Keratinocyte (primary cell): ENCODE data around the gene KCNK7. TPM values are rescaled to one million over a fixed set of nuclear protein-coding genes. Genes with fewer than 3 reads are reported as not detected.

Experiments used
- DNase-seq: peaks from one replicate; pipeline ENCODE4 v3.0.0-alpha.2; 2011; ENCODE audit warnings: low read depth, missing footprints, low spot score
- FAIRE-seq: peaks from 2 replicates; lab custom pipeline; 2011; peaks lifted over from hg19 to GRCh38; lab: Jason Lieb, UNC
- H2AFZ ChIP-seq: 2 replicates; pipeline ENCODE4 v1.6.0; 2012; ENCODE audit warnings: low read length, control low read depth, inconsistent platforms; ENCODE audit not compliant: control insufficient read depth
- H3K27ac ChIP-seq: 2 replicates; pipeline ENCODE4 v1.5.1; 2011; ENCODE audit warnings: low read length; ENCODE audit not compliant: control insufficient read depth, insufficient read depth
- H3K27me3 ChIP-seq: 3 replicates; pipeline ENCODE4 v1.6.0; 2011; ENCODE audit warnings: low read length; ENCODE audit not compliant: control insufficient read depth, insufficient read depth; ENCODE audit errors: extremely low read depth
- H3K36me3 ChIP-seq, 2 experiments: 2 replicates in 1 of 2; 3 replicates in 1 of 2; pipeline ENCODE4 v1.5.1; 2011; ENCODE audit warnings: low read length in 2 of 2, mild to moderate bottlenecking in 1 of 2; ENCODE audit not compliant: control insufficient read depth in 2 of 2, insufficient read depth in 2 of 2; ENCODE audit errors: extremely low read depth in 1 of 2
- H3K4me1 ChIP-seq: 3 replicates; pipeline ENCODE4 v1.5.1; 2011; ENCODE audit warnings: low read length; ENCODE audit not compliant: control insufficient read depth, insufficient read depth; ENCODE audit errors: extremely low read depth
- H3K4me2 ChIP-seq: 3 replicates; pipeline ENCODE4 v1.6.0; 2011; ENCODE audit warnings: low read depth, low read length; ENCODE audit not compliant: control insufficient read depth, insufficient read depth; ENCODE audit errors: extremely low read depth
- H3K4me3 ChIP-seq, 3 experiments: fragments of 200-600 bp in 1 of 3; sonication (generic) in 1 of 3; 2 replicates in 2 of 3; 3 replicates in 1 of 3; pipeline ENCODE4 v1.5.1; 2011 to 2016; ENCODE audit warnings: low read length in 3 of 3, mild to moderate bottlenecking in 3 of 3, control low read depth in 2 of 3, inconsistent platforms in 1 of 3, low read depth in 1 of 3, mixed read lengths in 1 of 3, mixed run types in 1 of 3, moderate library complexity in 1 of 3; ENCODE audit not compliant: control insufficient read depth in 2 of 3, insufficient read depth in 2 of 3; ENCODE audit errors: extremely low read depth in 1 of 3
- H3K79me2 ChIP-seq: 2 replicates; pipeline ENCODE4 v1.6.0; 2012; ENCODE audit warnings: low read length; ENCODE audit not compliant: control insufficient read depth, insufficient read depth
- H3K9ac ChIP-seq: 3 replicates; pipeline ENCODE4 v1.6.0; 2011; ENCODE audit warnings: low read length; ENCODE audit not compliant: control insufficient read depth, insufficient read depth; ENCODE audit errors: extremely low read depth
- H3K9me1 ChIP-seq: 3 replicates; pipeline ENCODE4 v1.6.0; 2011; ENCODE audit warnings: low read length; ENCODE audit not compliant: control insufficient read depth, insufficient read depth; ENCODE audit errors: extremely low read depth
- H3K9me3 ChIP-seq: 2 replicates; pipeline ENCODE4 v1.5.1; 2012; ENCODE audit warnings: low read depth, low read length; ENCODE audit not compliant: control insufficient read depth
- H4K20me1 ChIP-seq: 3 replicates; pipeline ENCODE4 v1.6.0; 2011; ENCODE audit warnings: low read length; ENCODE audit not compliant: control insufficient read depth, insufficient read depth; ENCODE audit errors: extremely low read depth
- EZH2 ChIP-seq: IDR thresholded peaks from one replicate; pipeline ENCODE4 v1.6.1; 2012; ENCODE audit warnings: inconsistent platforms, mild to moderate bottlenecking, low read length, moderate library complexity
- dilution Hi-C: fragments of 300-500 bp; cut with MboI; formaldehyde crosslinking; loops from one replicate; pipeline ENCODE4 v1.7.0; 2020; ENCODE audit warnings: low sequenced_read_pairs; ENCODE audit not compliant: extremely low pct_ligation_motif_present
- polyA plus RNA-seq, 5 experiments: library from polyadenylated mRNA; depleted of rRNA in 3 of 5; stranded (reverse) in 3 of 5; stranded (forward) in 1 of 5; unstranded in 1 of 5; fragments of >200 nt; gene quantifications; 1 replicate in 1 of 5; 2 replicates in 3 of 5; 3 replicates in 1 of 5; pipeline versions ENCODE4 v1.2.1 to v1.2.3, GENCODE V29; 2011 to 2012; ENCODE audit warnings: missing spikeins in 2 of 5, low read depth in 1 of 5, low replicate concordance in 1 of 5
- TF ChIP-seq, protein P1 (sequence below), 3 experiments: IDR thresholded peaks in 1 of 3; conservative IDR thresholded peaks in 1 of 3; optimal IDR thresholded peaks in 1 of 3; 2 replicates in 2 of 3; 3 replicates in 1 of 3; pipeline versions ENCODE3 to v1.5.1; 2011; ENCODE audit warnings: low read length in 3 of 3, mild to moderate bottlenecking in 3 of 3, moderate library complexity in 2 of 3, control low read depth in 1 of 3, inconsistent platforms in 1 of 3; ENCODE audit not compliant: insufficient read depth in 2 of 3; ENCODE audit errors: extremely low read depth in 1 of 3

The KCNK7 gene
- polyA plus RNA-seq, 1 donor (not counting 4 experiments of a cell fraction or from before 2014, with no cell fraction given): 0.46 TPM

GRCh38 chr11:65633390-65634108, 37.9 kb upstream of the KCNK7 start:
- H3K27me3 ChIP-seq: no peaks in the 10 kb centered on the region
- H3K79me2 ChIP-seq: no peaks in the 10 kb centered on the region
- no peaks in the 10 kb centered on the region for H3K9me1 ChIP-seq
- TF ChIP-seq, protein P1, sequence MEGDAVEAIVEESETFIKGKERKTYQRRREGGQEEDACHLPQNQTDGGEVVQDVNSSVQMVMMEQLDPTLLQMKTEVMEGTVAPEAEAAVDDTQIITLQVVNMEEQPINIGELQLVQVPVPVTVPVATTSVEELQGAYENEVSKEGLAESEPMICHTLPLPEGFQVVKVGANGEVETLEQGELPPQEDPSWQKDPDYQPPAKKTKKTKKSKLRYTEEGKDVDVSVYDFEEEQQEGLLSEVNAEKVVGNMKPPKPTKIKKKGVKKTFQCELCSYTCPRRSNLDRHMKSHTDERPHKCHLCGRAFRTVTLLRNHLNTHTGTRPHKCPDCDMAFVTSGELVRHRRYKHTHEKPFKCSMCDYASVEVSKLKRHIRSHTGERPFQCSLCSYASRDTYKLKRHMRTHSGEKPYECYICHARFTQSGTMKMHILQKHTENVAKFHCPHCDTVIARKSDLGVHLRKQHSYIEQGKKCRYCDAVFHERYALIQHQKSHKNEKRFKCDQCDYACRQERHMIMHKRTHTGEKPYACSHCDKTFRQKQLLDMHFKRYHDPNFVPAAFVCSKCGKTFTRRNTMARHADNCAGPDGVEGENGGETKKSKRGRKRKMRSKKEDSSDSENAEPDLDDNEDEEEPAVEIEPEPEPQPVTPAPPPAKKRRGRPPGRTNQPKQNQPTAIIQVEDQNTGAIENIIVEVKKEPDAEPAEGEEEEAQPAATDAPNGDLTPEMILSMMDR (optimal IDR thresholded peaks at IDR 0.05 in 1 of 3, IDR thresholded peaks at IDR 0.05 in 1 of 3, conservative IDR thresholded peaks at IDR 0.05 in 1 of 3; ENCODE audit: extremely low read depth in 1 of 3, insufficient read depth in 2 of 3, low read length in 3 of 3): no peak
- no peak for TF ChIP-seq EZH2
- H3K36me3 ChIP-seq: peaks cover 49 to 55% of the 10 kb centered on the region in 2 experiments
- H3K4me1 ChIP-seq: peaks cover 5% of the 10 kb centered on the region
- DNase-seq: no peak
- H3K27ac ChIP-seq: no peak overlapping the region
- H2AFZ ChIP-seq: no peak overlapping the region
- dilution Hi-C loops: no loop called here
- no peaks in the 10 kb centered on the region for H3K9me3 ChIP-seq
- peaks cover 4% of the 10 kb centered on the region for H4K20me1 ChIP-seq
- H3K9ac ChIP-seq: no peak overlapping the region
- H3K4me3 ChIP-seq: no peak overlapping the region
- FAIRE-seq: no peak
- H3K4me2 ChIP-seq: no peak overlapping the region

DNA sequence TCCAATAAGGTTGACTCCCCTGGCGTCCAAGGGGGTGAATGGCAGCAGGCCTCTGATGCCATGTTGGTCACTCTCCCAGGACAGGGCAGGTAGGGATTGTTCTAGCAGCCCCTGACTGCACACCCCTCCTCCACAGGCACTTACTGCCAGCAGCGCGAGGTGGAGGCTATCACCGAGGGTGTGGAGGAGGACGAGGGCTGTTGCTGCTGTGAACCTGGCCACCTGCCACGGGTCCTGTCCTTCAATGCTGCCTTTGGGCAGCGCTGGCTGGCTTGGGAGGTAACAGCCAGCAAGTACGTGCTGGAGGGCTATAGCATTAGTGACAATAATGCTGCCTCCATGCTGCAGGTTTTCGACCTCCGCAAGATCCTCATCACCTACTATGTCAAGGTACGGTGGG, 34.6 kb upstream of the KCNK7 start:
- no peak for DNase-seq
- dilution Hi-C loops: no loop called here
- no peak overlapping the region for H3K4me2 ChIP-seq

More for the DNA sequence above, 34.6 kb upstream of the KCNK7 start:
- H3K9ac ChIP-seq: no peak overlapping the region
- no peaks in the 10 kb centered on the region for H3K9me3 ChIP-seq
- H3K9me1 ChIP-seq: no peaks in the 10 kb centered on the region
- no peaks in the 10 kb centered on the region for H4K20me1 ChIP-seq
- H2AFZ ChIP-seq: no peak overlapping the region
- H3K27me3 ChIP-seq: no peaks in the 10 kb centered on the region
- no peak overlapping the region for H3K27ac ChIP-seq
- H3K36me3 ChIP-seq: peaks cover 57 to 62% of the 10 kb centered on the region in 2 experiments
- H3K4me3 ChIP-seq: no peak overlapping the region
- H3K79me2 ChIP-seq: no peaks in the 10 kb centered on the region
- H3K4me1 ChIP-seq: no peaks in the 10 kb centered on the region
- no peak for FAIRE-seq
- TF ChIP-seq, protein P1 (optimal IDR thresholded peaks at IDR 0.05 in 1 of 3, IDR thresholded peaks at IDR 0.05 in 1 of 3, conservative IDR thresholded peaks at IDR 0.05 in 1 of 3; ENCODE audit: extremely low read depth in 1 of 3, insufficient read depth in 2 of 3, low read length in 3 of 3): no peak
- no peak for TF ChIP-seq EZH2
